HepG2 (cell line): ENCODE data around the gene PBOV1. TPM values are rescaled to one million over a fixed set of nuclear protein-coding genes. Genes with fewer than 3 reads are reported as not detected.

Experiments used
- ATAC-seq: fragments of 200-7000 bp; cut with Tn5 transposase; 3 replicates; pipeline ENCODE4 v1.9.1; 2020; ENCODE audit warnings: mild to moderate bottlenecking, moderate library complexity
- BruUV-seq: library from RNA; stranded (reverse); fragments of 400-500 nt; replicated peaks from 2 replicates; lab custom pipeline; 2021; lab: Mats Ljungman, UMichigan
- CTCF ChIA-PET: fragments of 300-600 bp; formaldehyde crosslinking; extraction: SDS; loops from one replicate; lab custom pipeline; 2021; ENCODE audit warnings: low total read pairs, inconsistent platforms, low intra/inter-chr PET ratio; lab: Yijun Ruan, JAX
- POLR2A ChIA-PET: fragments of 350-600 bp; sonication (Branson Sonifier 250); formaldehyde crosslinking; loops from one replicate; lab custom pipeline; 2020; ENCODE audit warnings: antibody characterized with exemption, inconsistent platforms; lab: Yijun Ruan, JAX
- DNase-seq: peaks from one replicate; pipeline ENCODE4 v3.0.0-alpha.2; 2015; ENCODE audit warnings: low spot score
- FAIRE-seq: peaks from 3 replicates; lab custom pipeline; 2011; peaks lifted over from hg19 to GRCh38; lab: Jason Lieb, UNC
- H2AFZ ChIP-seq: one replicate; pipeline ENCODE4 v1.6.1; 2011; ENCODE audit warnings: low read length, inconsistent platforms
- H3K27ac ChIP-seq: fragments of 300-600 bp; 3 replicates; pipeline ENCODE4 v1.8.0; 2011; ENCODE audit warnings: mixed run types, mild to moderate bottlenecking, mixed read lengths, low read length, inconsistent platforms; ENCODE audit not compliant: insufficient read depth; ENCODE audit errors: extremely low read length
- H3K27me3 ChIP-seq, 2 experiments: fragments of 200-600 bp in 1 of 2; 2 replicates in 1 of 2; 3 replicates in 1 of 2; pipeline versions ENCODE4 v1.6.0 to v1.8.0; 2011; ENCODE audit warnings: low read length in 2 of 2, mild to moderate bottlenecking in 2 of 2, moderate library complexity in 2 of 2, inconsistent platforms in 1 of 2; ENCODE audit not compliant: insufficient read depth in 2 of 2, control insufficient read depth in 1 of 2
- H3K36me3 ChIP-seq, 2 experiments: fragments of 200-600 bp in 1 of 2; replicated peaks in 1 of 2; 2 replicates in 1 of 2; 3 replicates in 1 of 2; pipeline versions ENCODE4 v1.5.1 to v1.8.0; 2011; ENCODE audit warnings: low read length in 2 of 2, inconsistent platforms in 1 of 2; ENCODE audit not compliant: insufficient read depth in 2 of 2, control insufficient read depth in 1 of 2
- H3K4me1 ChIP-seq: 2 replicates; pipeline ENCODE4 v1.5.1; 2012; ENCODE audit warnings: low read length, inconsistent platforms; ENCODE audit not compliant: insufficient read depth
- H3K4me2 ChIP-seq: 2 replicates; pipeline ENCODE4 v1.6.0; 2011; ENCODE audit warnings: low read depth, low read length, inconsistent platforms
- H3K4me3 ChIP-seq, 3 experiments: fragments of 200-600 bp in 1 of 3; sonication (generic), shearing (Covaris generic) in 1 of 3; replicated peaks in 1 of 3; 2 replicates each; pipeline ENCODE4 v1.5.1; 2011 to 2016; ENCODE audit warnings: low read length in 3 of 3, inconsistent platforms in 2 of 3, low read depth in 2 of 3, mild to moderate bottlenecking in 2 of 3, control low read depth in 1 of 3, mixed read lengths in 1 of 3; ENCODE audit not compliant: insufficient read depth in 1 of 3
- H3K79me2 ChIP-seq: one replicate; pipeline ENCODE4 v1.6.1; 2011; ENCODE audit warnings: low read length, inconsistent platforms; ENCODE audit not compliant: insufficient read depth
- H3K9ac ChIP-seq: 2 replicates; pipeline ENCODE4 v1.6.0; 2011; ENCODE audit warnings: mild to moderate bottlenecking, low read depth, low read length, inconsistent platforms; ENCODE audit not compliant: insufficient read depth
- H3K9me3 ChIP-seq: 2 replicates; pipeline ENCODE4 v1.5.1; 2012; ENCODE audit warnings: mild to moderate bottlenecking, low read length
- H4K20me1 ChIP-seq: 2 replicates; pipeline ENCODE4 v1.6.0; 2011; ENCODE audit warnings: inconsistent platforms, mild to moderate bottlenecking, low read length, moderate library complexity; ENCODE audit not compliant: insufficient read depth
- CBX2 ChIP-seq, 2 experiments: fragments of 200-600 bp in 1 of 2; sonication (generic); formaldehyde crosslinking in 1 of 2; IDR thresholded peaks; 2 replicates each; pipeline versions ENCODE4 v1.7.0 to v1.8.1; 2018 to 2022; ENCODE audit warnings: low read depth in 2 of 2, low read length in 1 of 2, mild to moderate bottlenecking in 1 of 2, missing genetic modification reagents in 1 of 2
- ELF1 ChIP-seq: sonication (generic); formaldehyde crosslinking; IDR thresholded peaks from 2 replicates; pipeline ENCODE4 v1.4.0; 2020; ENCODE audit warnings: missing genetic modification reagents
- MEIS1 ChIP-seq: sonication (generic); formaldehyde crosslinking; IDR thresholded peaks from 2 replicates; pipeline ENCODE4 v1.9.0; 2021; ENCODE audit warnings: mild to moderate bottlenecking, missing genetic modification reagents, moderate library complexity, borderline replicate concordance
- MLLT10 ChIP-seq: sonication (generic); formaldehyde crosslinking; IDR thresholded peaks from 2 replicates; pipeline ENCODE4 v1.4.0; 2020; ENCODE audit warnings: missing genetic modification reagents
- MTF1 ChIP-seq: sonication (generic); formaldehyde crosslinking; IDR thresholded peaks from 2 replicates; pipeline ENCODE4 v1.5.0; 2020; ENCODE audit warnings: missing genetic modification reagents
- RCOR2 ChIP-seq: IDR thresholded peaks from 2 replicates; pipeline ENCODE4 v1.6.1; 2016; ENCODE audit warnings: missing biosample characterization, missing genetic modification reagents
- TBL1XR1 ChIP-seq: fragments of 150-350 bp; IDR thresholded peaks from 2 replicates; pipeline ENCODE4 v1.6.1; 2014; ENCODE audit warnings: borderline replicate concordance, low read length; ENCODE audit not compliant: partially characterized antibody
- TBX3 ChIP-seq: fragments of 450-650 bp; IDR thresholded peaks from 2 replicates; pipeline ENCODE4 v1.6.1; 2017; ENCODE audit warnings: antibody characterized with exemption, mild to moderate bottlenecking, inconsistent platforms, borderline replicate concordance
- ZFP36 ChIP-seq: fragments of 150-350 bp; IDR thresholded peaks from 2 replicates; pipeline ENCODE4 v1.6.1; 2018; ENCODE audit warnings: borderline replicate concordance, low read length, low read depth; ENCODE audit not compliant: partially characterized antibody
- ZNF382 ChIP-seq: sonication (generic); formaldehyde crosslinking; IDR thresholded peaks from 2 replicates; pipeline ENCODE4 v1.5.0; 2020; ENCODE audit warnings: missing genetic modification reagents, mild to moderate bottlenecking, borderline replicate concordance
- ZNF709 ChIP-seq: sonication (generic); formaldehyde crosslinking; IDR thresholded peaks from 2 replicates; pipeline ENCODE4 v1.5.0; 2020; ENCODE audit warnings: mild to moderate bottlenecking, missing genetic modification reagents
- WGBS: methylation state at CpG from one replicate; pipeline ENCODE4 v1.1.6; 2017; ENCODE audit warnings: low lambda C conversion rate; 5-methylcytosine and 5-hydroxymethylcytosine counted together
- in situ Hi-C: cut with HindIII; loops from 2 replicates; pipeline ENCODE4 v1.10.0; 2017; ENCODE audit warnings: low pct_unique_long_range_greater_than_20kb; ENCODE audit not compliant: extremely low pct_ligation_motif_present
- intact Hi-C: fragments of 100-400 bp; cut with micrococcal nuclease; formaldehyde crosslinking; loops from one replicate; pipeline ENCODE4 v1.10.0; 2022; ENCODE audit not compliant: unreplicated experiment
- polyA plus RNA-seq, 8 experiments: library from polyadenylated mRNA; depleted of rRNA in 3 of 8; stranded (reverse) in 7 of 8; unstranded in 1 of 8; fragments of >200 nt; fragmentation: Illumina TruSeq in 4 of 8; extraction: Trizol in 4 of 8; gene quantifications; 2 replicates each; pipeline versions ENCODE4 v1.2.1 to v1.2.3, GENCODE V29; 2011 to 2016; ENCODE audit warnings: low read depth in 4 of 8, missing spikeins in 1 of 8, mixed read lengths in 1 of 8; ENCODE audit not compliant: insufficient read depth in 1 of 8
- total RNA-seq, 5 experiments: library from RNA; depleted of rRNA; stranded (reverse); fragments of >200 nt; fragmentation: Illumina TruSeq; extraction: Trizol; gene quantifications; 2 replicates each; pipeline ENCODE4 v1.2.3, GENCODE V29; 2016; ENCODE audit warnings: low read depth in 1 of 5

Gene PBOV1
- total and polyA plus RNA-seq, 2 of the 13 experiments (the other 11 are each of a cell fraction or from before 2014, with no cell fraction given), result not detected

- CTCF ChIA-PET, result no interaction called here
- BruUV-seq, result no TSS peak
- no peak overlapping the region for H3K4me2 ChIP-seq
- no peak overlapping the region for H3K4me3 ChIP-seq
- no peaks in the 10 kb centered on the region for H4K20me1 ChIP-seq
- no peaks in the 10 kb centered on the region for H3K9me3 ChIP-seq
- H2AFZ ChIP-seq, result no peak overlapping the region
- ATAC-seq, result no peak
- DNase-seq, result no peak
- H3K79me2 ChIP-seq, result no peaks in the 10 kb centered on the region
- FAIRE-seq, result no peak
- no peak overlapping the region for H3K9ac ChIP-seq
- H3K4me1 ChIP-seq, result peaks cover 45% of the 10 kb centered on the region
- POLR2A ChIA-PET, result no interaction called here
- intact Hi-C loops, result no loop called here
- H3K27ac ChIP-seq, result no peak overlapping the region
- no peaks in the 10 kb centered on the region for H3K36me3 ChIP-seq
- no peaks in the 10 kb centered on the region for H3K27me3 ChIP-seq
- in situ Hi-C loops, result no loop called here
- 88% methylated on average over 20 of the region's 20 CpGs for WGBS
- TF ChIP-seq MEIS1 (CRISPR knock-in tag) (no peak), RCOR2 (CRISPR knock-in tag) (no peak), CBX2 (IDR thresholded peaks at IDR 0.05; ENCODE audit: low read depth, low read length) (no peak), CBX2 (CRISPR knock-in tag; IDR thresholded peaks at IDR 0.05; ENCODE audit: low read depth) (no peak), MTF1 (CRISPR knock-in tag) (no peak), MLLT10 (CRISPR knock-in tag) (no peak), ELF1 (CRISPR knock-in tag) (no peak), ZNF382 (CRISPR knock-in tag) (no peak), ZNF709 (CRISPR knock-in tag) (no peak), ZFP36 (no peak), TBL1XR1 (no peak)
Observed at GRCh38 chr6:138255443-138255842, 37.2 kb upstream of the PBOV1 start.

- Histone ChIP-seq H3K4me2 (no peak overlapping the region), H3K4me3 (no peak overlapping the region), H3K9ac (no peak overlapping the region), H3K36me3 (no peaks in the 10 kb centered on the region), H3K4me1 (peaks cover 40% of the 10 kb centered on the region), H3K79me2 (no peaks in the 10 kb centered on the region), H3K9me3 (no peaks in the 10 kb centered on the region), H3K27me3 (no peaks in the 10 kb centered on the region), H3K27ac (no peak overlapping the region), H4K20me1 (no peaks in the 10 kb centered on the region), H2AFZ (no peak overlapping the region)
- FAIRE-seq (no peak), ATAC-seq (no peak), DNase-seq (no peak)
- intact Hi-C loops, result no loop called here
- TF ChIP-seq TBX3, result no peak
- POLR2A ChIA-PET, result no interaction called here
- in situ Hi-C loops, result no loop called here
- 89% methylated on average over 11 of the region's 11 CpGs for WGBS
- CTCF ChIA-PET, result no interaction called here
- no TSS peak for BruUV-seq
Observed at GRCh38 chr6:138253731-138254130, 35.4 kb upstream of the PBOV1 start.
